Fibroblast of lung (primary cell): ENCODE data around the gene ANO1.

Experiments
- EZH2 ChIP-seq: IDR thresholded peaks from 2 replicates; pipeline ENCODE4 v1.5.1; 2012; ENCODE audit warnings: low read length, control low read depth, mild to moderate bottlenecking; ENCODE audit errors: missing control alignments
- TF ChIP-seq, protein P1 (sequence below), 2 donors: IDR thresholded peaks in 1 of 2; conservative IDR thresholded peaks in 1 of 2; 1 replicate in 1 of 2; 2 replicates in 1 of 2; pipeline ENCODE4 v1.5.1; 2011 to 2012; ENCODE audit warnings: low read length in 2 of 2, control low read depth in 1 of 2, inconsistent platforms in 1 of 2, low read depth in 1 of 2, mild to moderate bottlenecking in 1 of 2

DNA sequence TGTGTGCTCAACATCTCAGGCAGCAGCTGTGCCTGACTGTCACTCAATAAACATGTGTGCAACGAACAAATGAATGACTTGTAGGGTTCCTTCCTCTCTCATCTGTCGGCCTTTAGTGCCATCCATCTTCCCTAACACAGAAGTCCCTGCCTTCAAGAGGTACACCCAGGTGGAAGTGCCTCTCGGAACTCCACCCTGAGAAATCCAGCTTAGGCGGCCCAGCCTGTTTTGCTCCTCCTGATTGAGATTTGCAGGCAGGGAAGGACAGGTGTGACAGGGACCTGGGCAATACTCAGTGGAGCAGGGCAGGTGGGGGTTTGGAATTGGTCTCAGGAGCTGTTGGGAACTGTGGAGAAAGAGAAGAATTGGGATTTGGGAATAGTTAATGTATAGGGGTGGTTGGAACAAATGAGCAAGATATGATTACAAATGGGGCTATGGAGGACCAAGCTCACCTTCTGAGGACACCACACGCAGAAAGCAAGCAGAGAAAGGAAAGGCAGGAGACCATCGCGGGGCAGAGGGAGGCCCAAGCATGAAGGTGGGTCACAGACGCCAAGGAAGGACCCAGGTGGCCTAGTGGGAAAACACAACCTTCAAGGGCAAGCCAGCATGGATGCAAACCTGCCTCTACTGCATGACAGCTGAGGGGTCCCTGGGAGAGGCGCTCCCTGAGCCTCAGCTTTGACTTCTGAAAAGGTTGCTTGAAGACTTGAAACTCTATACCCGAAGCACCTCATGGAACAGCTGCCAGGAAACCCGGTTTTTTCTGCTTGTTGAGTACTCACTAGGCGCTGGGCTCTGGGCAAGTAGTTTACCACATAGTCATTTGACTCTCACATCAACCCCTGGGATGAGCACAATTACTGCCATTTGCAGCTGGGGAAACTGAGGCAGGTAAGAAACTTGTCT is 40.9 kb upstream of the ANO1 start:
- TF ChIP-seq, protein P1, sequence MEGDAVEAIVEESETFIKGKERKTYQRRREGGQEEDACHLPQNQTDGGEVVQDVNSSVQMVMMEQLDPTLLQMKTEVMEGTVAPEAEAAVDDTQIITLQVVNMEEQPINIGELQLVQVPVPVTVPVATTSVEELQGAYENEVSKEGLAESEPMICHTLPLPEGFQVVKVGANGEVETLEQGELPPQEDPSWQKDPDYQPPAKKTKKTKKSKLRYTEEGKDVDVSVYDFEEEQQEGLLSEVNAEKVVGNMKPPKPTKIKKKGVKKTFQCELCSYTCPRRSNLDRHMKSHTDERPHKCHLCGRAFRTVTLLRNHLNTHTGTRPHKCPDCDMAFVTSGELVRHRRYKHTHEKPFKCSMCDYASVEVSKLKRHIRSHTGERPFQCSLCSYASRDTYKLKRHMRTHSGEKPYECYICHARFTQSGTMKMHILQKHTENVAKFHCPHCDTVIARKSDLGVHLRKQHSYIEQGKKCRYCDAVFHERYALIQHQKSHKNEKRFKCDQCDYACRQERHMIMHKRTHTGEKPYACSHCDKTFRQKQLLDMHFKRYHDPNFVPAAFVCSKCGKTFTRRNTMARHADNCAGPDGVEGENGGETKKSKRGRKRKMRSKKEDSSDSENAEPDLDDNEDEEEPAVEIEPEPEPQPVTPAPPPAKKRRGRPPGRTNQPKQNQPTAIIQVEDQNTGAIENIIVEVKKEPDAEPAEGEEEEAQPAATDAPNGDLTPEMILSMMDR (conservative IDR thresholded peaks at IDR 0.05 in 1 of 2, IDR thresholded peaks at IDR 0.05 in 1 of 2; ENCODE audit: low read depth in 1 of 2, low read length in 2 of 2), result no peak
- TF ChIP-seq EZH2, result no peak
